K562 (cell line): Measurements from ENCODE around the gene CHURC1. TPM values are rescaled to one million over a fixed set of nuclear protein-coding genes. Genes with fewer than 3 reads are reported as not detected.

ENCODE experiments used
- ARID1B ChIP-seq: fragments of 450-650 bp; IDR thresholded peaks from 2 replicates; pipeline ENCODE4 v1.6.1; 2016; ENCODE audit warnings: antibody characterized with exemption, mild to moderate bottlenecking, inconsistent platforms
- CREM ChIP-seq: IDR thresholded peaks from 2 replicates; pipeline ENCODE4 v1.6.1; 2014; ENCODE audit warnings: antibody characterized with exemption, low read depth
- EGR1 ChIP-seq: fragments of 450-650 bp; conservative IDR thresholded peaks from 2 replicates; pipeline ENCODE4 v1.6.1; 2017; ENCODE audit warnings: mild to moderate bottlenecking
- ESRRA ChIP-seq: fragments of 450-650 bp; IDR thresholded peaks from 2 replicates; pipeline ENCODE4 v1.6.1; 2014; ENCODE audit warnings: low read depth, mild to moderate bottlenecking, moderate library complexity, borderline replicate concordance
- FOS ChIP-seq: IDR thresholded peaks from 3 replicates; pipeline ENCODE4 v1.6.1; 2011; ENCODE audit not compliant: insufficient read length; ENCODE audit errors: extremely low read depth
- ILK ChIP-seq: fragments of 450-650 bp; IDR thresholded peaks from 2 replicates; pipeline ENCODE4 v1.6.1; 2016; ENCODE audit warnings: missing genetic modification characterization, low read depth, mild to moderate bottlenecking, missing compliant biosample characterization, moderate library complexity, borderline replicate concordance
- MYNN ChIP-seq, 2 experiments: sonication (generic); formaldehyde crosslinking in 1 of 2; IDR thresholded peaks; 2 replicates each; pipeline versions ENCODE4 v1.5.0 to v1.6.1; 2016 to 2020; ENCODE audit warnings: antibody characterized with exemption in 1 of 2, missing genetic modification reagents in 1 of 2
- NR2F6 ChIP-seq: fragments of 450-650 bp; formaldehyde crosslinking; IDR thresholded peaks from 2 replicates; pipeline ENCODE4 v1.4.0; 2020; ENCODE audit warnings: mild to moderate bottlenecking
- RBM22 ChIP-seq: fragments of 200-400 bp; formaldehyde crosslinking; IDR thresholded peaks from 2 replicates; pipeline ENCODE4 v1.6.1; 2018; ENCODE audit warnings: low read length, low read depth; ENCODE audit not compliant: poor library complexity, severe bottlenecking
- SRSF7 ChIP-seq: fragments of 200-400 bp; formaldehyde crosslinking; optimal IDR thresholded peaks from 2 replicates; pipeline ENCODE3; 2017; ENCODE audit warnings: mild to moderate bottlenecking, low read depth, low read length
- TAL1 ChIP-seq: fragments of 450-650 bp; IDR thresholded peaks from 2 replicates; pipeline ENCODE4 v1.6.1; 2016; ENCODE audit warnings: mild to moderate bottlenecking
- TCF3 ChIP-seq: sonication (generic); formaldehyde crosslinking; IDR thresholded peaks from 2 replicates; pipeline ENCODE4 v1.4.0; 2020; ENCODE audit warnings: mild to moderate bottlenecking, missing genetic modification reagents
- TEAD1 ChIP-seq, 2 experiments: fragments of 450-650 bp in 1 of 2; sonication (generic) in 1 of 2; formaldehyde crosslinking; IDR thresholded peaks; 2 replicates each; pipeline versions ENCODE4 v1.4.0 to v1.8.0; 2020 to 2022; ENCODE audit warnings: mild to moderate bottlenecking in 2 of 2, missing genetic modification reagents in 1 of 2
- UBTF ChIP-seq, 2 experiments: IDR thresholded peaks; 2 replicates each; pipeline ENCODE4 v1.6.1; 2012; ENCODE audit warnings: improper control_type of control experiment in 2 of 2, low read depth in 2 of 2, low read length in 2 of 2, borderline replicate concordance in 1 of 2
- ZBTB7A ChIP-seq: IDR thresholded peaks from 2 replicates; pipeline ENCODE4 v1.6.1; 2011; ENCODE audit warnings: low read depth, mild to moderate bottlenecking, low read length, moderate library complexity, borderline replicate concordance; ENCODE audit not compliant: control insufficient read depth
- ZNF124 ChIP-seq: sonication (generic); formaldehyde crosslinking; IDR thresholded peaks from 2 replicates; pipeline ENCODE4 v1.8.1; 2022; ENCODE audit warnings: missing genetic modification reagents
- ZNF146 ChIP-seq: IDR thresholded peaks from one replicate; pipeline ENCODE4 v1.6.1; 2018; ENCODE audit warnings: missing compliant biosample characterization; ENCODE audit not compliant: unreplicated experiment
- ZNF407 ChIP-seq: fragments of 450-650 bp; IDR thresholded peaks from 2 replicates; pipeline ENCODE4 v1.6.1; 2016; ENCODE audit warnings: low read depth
- ZNF778 ChIP-seq: fragments of 450-650 bp; formaldehyde crosslinking; IDR thresholded peaks from 2 replicates; pipeline ENCODE4 v1.4.0; 2020; ENCODE audit warnings: mild to moderate bottlenecking, moderate library complexity
- polyA plus RNA-seq, 8 experiments: library from polyadenylated mRNA; depleted of rRNA in 4 of 8; stranded (reverse) in 5 of 8; unstranded in 3 of 8; fragments of >200 nt; fragmentation: Nextera tagmentation in 2 of 8; fragmentation: Illumina TruSeq in 1 of 8; extraction: Ambion mirVana in 2 of 8; extraction: Trizol in 1 of 8; gene quantifications; 2 replicates each; pipeline versions ENCODE4 v1.2.1 to v1.2.3, GENCODE V29; 2011 to 2014; ENCODE audit warnings: inconsistent platforms in 1 of 8, missing spikeins in 1 of 8
- total RNA-seq, 7 experiments: library from RNA; depleted of rRNA in 6 of 7; stranded (reverse); fragments of >200 nt in 6 of 7; fragmentation: Illumina TruSeq in 2 of 7; extraction: Trizol in 2 of 7; gene quantifications; 2 replicates each; pipeline versions ENCODE4 v1.2.1 to v1.2.3, GENCODE V29; 2011 to 2021; ENCODE audit warnings: low replicate concordance in 1 of 7

Gene CHURC1
- total and polyA plus RNA-seq, 9 of the 15 experiments (the other 6 are each of a cell fraction or from before 2014, with no cell fraction given): 27.3 to 239 (median 45.6) TPM

GRCh38 chr14:64879635-64880220 lies 34.5 kb upstream of the CHURC1 start, which contains the start of gene SPTB (continued):
- TF ChIP-seq ZBTB7A: peak; percentile 29; the same call in 1 of the 2 replicates
- TF ChIP-seq NR2F6: no peak
- TF ChIP-seq RBM22: no peak
- peak; percentile 84 for TF ChIP-seq TCF3 (CRISPR knock-in tag)
- TF ChIP-seq TAL1: peak; percentile 68
- TF ChIP-seq ZNF146: no peak
- TF ChIP-seq ZNF778 (CRISPR knock-in tag): no peak
- TF ChIP-seq TEAD1 (CRISPR knock-in tag; IDR thresholded peaks at IDR 0.05): peak in 1 of 2 experiments; percentile 77; a peak in 1 of 4 replicates
- TF ChIP-seq UBTF (IDR thresholded peaks at IDR 0.05; ENCODE audit: borderline replicate concordance in 1 of 2, low read depth in 2 of 2, low read length in 2 of 2): 0 out of 4 replicates have a peak, but pooled peaks of 1 of the 2 experiments have one; percentile 42
- TF ChIP-seq ESRRA: no peak
- TF ChIP-seq ZNF124 (CRISPR knock-in tag): no peak
- TF ChIP-seq MYNN (IDR thresholded peaks at IDR 0.05): 0 out of 2 replicates have a peak, but pooled peaks have one; percentile 41
- TF ChIP-seq MYNN (CRISPR knock-in tag; IDR thresholded peaks at IDR 0.05): no peak
- TF ChIP-seq SRSF7: no peak
- no peak for TF ChIP-seq FOS
- peak; percentile 57 for TF ChIP-seq CREM
- TF ChIP-seq EGR1: peak; percentile 95
- peak; percentile 78 for TF ChIP-seq ARID1B
- no peak for TF ChIP-seq ZNF407
- TF ChIP-seq ILK (tag): no peak
